Upper lobe of right lung (tissue), 1 donor: Measurements from ENCODE around the gene ZNF469. TPM values are rescaled to one million over a fixed set of nuclear protein-coding genes. Genes with fewer than 3 reads are reported as not detected.

ENCODE experiments used
- ATAC-seq: fragments of 200-7000 bp; cut with Tn5 transposase; one replicate; pipeline ENCODE4 v1.9.1; 2020; ENCODE audit warnings: mild to moderate bottlenecking, moderate library complexity
- DNase-seq: peaks from one replicate; pipeline ENCODE4 v3.0.0-alpha.2; 2020
- H3K27ac ChIP-seq: fragments of 200-600 bp; one replicate; pipeline ENCODE4 v1.8.0; 2022
- H3K27me3 ChIP-seq: fragments of 200-600 bp; one replicate; pipeline ENCODE4 v1.8.0; 2022; ENCODE audit warnings: mild to moderate bottlenecking
- H3K36me3 ChIP-seq: fragments of 200-600 bp; one replicate; pipeline ENCODE4 v1.8.0; 2022
- H3K4me1 ChIP-seq: fragments of 200-600 bp; one replicate; pipeline ENCODE4 v1.8.0; 2022
- H3K4me3 ChIP-seq: fragments of 200-600 bp; one replicate; pipeline ENCODE4 v1.8.0; 2022; ENCODE audit warnings: mild to moderate bottlenecking
- H3K9me3 ChIP-seq: fragments of 200-600 bp; one replicate; pipeline ENCODE4 v1.8.0; 2022
- intact Hi-C: fragments of 100-400 bp; cut with DNase I; formaldehyde crosslinking; loops from one replicate; pipeline ENCODE4 v1.11.0; 2022
- total RNA-seq: library from RNA; stranded (reverse); fragmentation: NEBNext Ultra II Directional; extraction: Animal tissue kit (Norgen Biotek cat#: 25700); gene quantifications from one replicate; pipeline ENCODE4 v1.2.1, GENCODE V29; 2021
- TF ChIP-seq, protein P1 (sequence below): fragments of 200-600 bp; IDR thresholded peaks from one replicate; pipeline ENCODE4 v1.8.0; 2022; ENCODE audit warnings: antibody characterized with exemption
- donor health status: DM: no; HTN: yes; CAD: no; lungs with severe emphysema.

Gene ZNF469
- total RNA-seq, 1 donor from 2014 or later = 2.1 TPM

- DNase-seq (no peak), ATAC-seq (no peak)
- Histone ChIP-seq H3K4me3 (no peak overlapping the region), H3K9me3 (no peaks in the 10 kb centered on the region), H3K4me1 (no peaks in the 10 kb centered on the region), H3K27ac (no peak overlapping the region), H3K36me3 (no peaks in the 10 kb centered on the region), H3K27me3 (no peaks in the 10 kb centered on the region)
- TF ChIP-seq, protein P1, sequence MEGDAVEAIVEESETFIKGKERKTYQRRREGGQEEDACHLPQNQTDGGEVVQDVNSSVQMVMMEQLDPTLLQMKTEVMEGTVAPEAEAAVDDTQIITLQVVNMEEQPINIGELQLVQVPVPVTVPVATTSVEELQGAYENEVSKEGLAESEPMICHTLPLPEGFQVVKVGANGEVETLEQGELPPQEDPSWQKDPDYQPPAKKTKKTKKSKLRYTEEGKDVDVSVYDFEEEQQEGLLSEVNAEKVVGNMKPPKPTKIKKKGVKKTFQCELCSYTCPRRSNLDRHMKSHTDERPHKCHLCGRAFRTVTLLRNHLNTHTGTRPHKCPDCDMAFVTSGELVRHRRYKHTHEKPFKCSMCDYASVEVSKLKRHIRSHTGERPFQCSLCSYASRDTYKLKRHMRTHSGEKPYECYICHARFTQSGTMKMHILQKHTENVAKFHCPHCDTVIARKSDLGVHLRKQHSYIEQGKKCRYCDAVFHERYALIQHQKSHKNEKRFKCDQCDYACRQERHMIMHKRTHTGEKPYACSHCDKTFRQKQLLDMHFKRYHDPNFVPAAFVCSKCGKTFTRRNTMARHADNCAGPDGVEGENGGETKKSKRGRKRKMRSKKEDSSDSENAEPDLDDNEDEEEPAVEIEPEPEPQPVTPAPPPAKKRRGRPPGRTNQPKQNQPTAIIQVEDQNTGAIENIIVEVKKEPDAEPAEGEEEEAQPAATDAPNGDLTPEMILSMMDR = no peak
- intact Hi-C loops = no loop called here
These were observed 37.7 kb downstream of the ZNF469 start for GRCh38 chr16:88420496-88420895.

DNA sequence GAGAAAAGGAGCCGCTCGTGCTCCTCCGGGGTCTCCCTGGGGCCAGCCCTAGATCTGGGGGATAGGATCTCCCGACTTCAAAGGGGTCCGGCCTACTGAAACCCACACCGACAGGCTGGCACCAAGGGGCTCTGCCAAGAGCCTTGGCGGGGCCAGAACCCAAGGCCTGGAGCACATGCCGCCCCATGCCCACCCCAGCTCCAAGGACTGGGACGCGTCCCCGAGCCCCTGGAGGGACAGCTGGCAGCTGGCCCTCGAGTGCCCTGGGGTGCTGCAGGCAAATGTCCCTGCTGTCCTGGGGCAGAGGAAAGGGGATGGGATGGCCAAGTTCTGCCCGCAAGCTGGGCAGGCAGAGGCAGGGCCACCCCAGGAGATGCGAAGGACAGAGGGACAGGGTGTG is 38.5 kb downstream of the ZNF469 start:
- ATAC-seq (no peak), DNase-seq (no peak)
- H3K36me3 ChIP-seq = no peaks in the 10 kb centered on the region
- TF ChIP-seq, protein P1 = no peak
- no peaks in the 10 kb centered on the region for H3K4me1 ChIP-seq
- intact Hi-C loops = no loop called here
- no peak overlapping the region for H3K4me3 ChIP-seq
- no peaks in the 10 kb centered on the region for H3K9me3 ChIP-seq
- H3K27ac ChIP-seq = no peak overlapping the region
- H3K27me3 ChIP-seq = no peaks in the 10 kb centered on the region

DNA sequence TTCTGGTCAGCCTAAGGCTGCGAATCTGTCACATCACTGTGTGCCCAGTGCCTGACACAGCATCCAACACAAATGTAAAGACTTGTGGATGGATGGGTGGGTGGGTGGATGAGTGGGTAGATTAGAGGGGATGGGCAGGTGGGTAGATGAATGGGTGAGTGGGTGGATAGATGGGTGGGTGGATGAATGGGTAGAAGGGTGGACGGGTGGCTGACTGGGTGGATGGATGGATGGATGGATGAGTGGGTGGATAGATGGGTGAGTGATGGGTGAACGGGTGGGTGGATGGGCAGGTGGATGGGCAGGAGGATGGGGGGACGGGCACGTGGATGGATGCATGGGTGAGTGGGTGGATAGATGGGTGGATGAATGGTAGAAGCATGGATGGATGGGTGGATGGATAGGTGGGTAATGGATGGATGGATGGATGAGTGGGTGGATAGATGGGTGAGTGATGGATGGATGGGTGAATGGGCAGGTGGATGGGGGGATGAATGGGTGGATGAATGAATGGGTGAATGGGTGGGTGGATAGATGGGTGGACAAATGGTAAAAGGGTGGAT is 39.2 kb downstream of the ZNF469 start:
- DNase-seq (no peak), ATAC-seq (no peak)
- intact Hi-C loops = no loop called here
- Histone ChIP-seq H3K4me1 (no peaks in the 10 kb centered on the region), H3K27me3 (no peaks in the 10 kb centered on the region), H3K27ac (no peak overlapping the region), H3K36me3 (no peaks in the 10 kb centered on the region), H3K9me3 (no peaks in the 10 kb centered on the region), H3K4me3 (no peak overlapping the region)
- TF ChIP-seq, protein P1 = no peak

GRCh38 chr16:88422733-88423447 is 40.1 kb downstream of the ZNF469 start:
- DNase-seq (no peak), ATAC-seq (no peak)
- Histone ChIP-seq H3K27ac (no peak overlapping the region), H3K27me3 (no peaks in the 10 kb centered on the region), H3K36me3 (no peaks in the 10 kb centered on the region), H3K9me3 (no peaks in the 10 kb centered on the region), H3K4me1 (no peaks in the 10 kb centered on the region), H3K4me3 (no peak overlapping the region)
- intact Hi-C loops = no loop called here
- TF ChIP-seq, protein P1 = no peak

GRCh38 chr16:88423448-88423850 is 40.7 kb downstream of the ZNF469 start:
- no peaks in the 10 kb centered on the region for H3K4me1 ChIP-seq
- ATAC-seq = no peak
- no peak overlapping the region for H3K27ac ChIP-seq
- no peaks in the 10 kb centered on the region for H3K9me3 ChIP-seq
- no peak overlapping the region for H3K4me3 ChIP-seq
- no peaks in the 10 kb centered on the region for H3K36me3 ChIP-seq
- no peak for DNase-seq
- intact Hi-C loops = no loop called here
- no peaks in the 10 kb centered on the region for H3K27me3 ChIP-seq
- TF ChIP-seq, protein P1 = no peak
